Measurements from ENCODE around the gene PDIA2. TPM values are rescaled to one million over a fixed set of nuclear protein-coding genes. Genes with fewer than 3 reads are reported as not detected.

PDIA2 gene
- total RNA-seq, 4 donors from 2014 or later, result 0.97 TPM; not detected in 3

DNA sequence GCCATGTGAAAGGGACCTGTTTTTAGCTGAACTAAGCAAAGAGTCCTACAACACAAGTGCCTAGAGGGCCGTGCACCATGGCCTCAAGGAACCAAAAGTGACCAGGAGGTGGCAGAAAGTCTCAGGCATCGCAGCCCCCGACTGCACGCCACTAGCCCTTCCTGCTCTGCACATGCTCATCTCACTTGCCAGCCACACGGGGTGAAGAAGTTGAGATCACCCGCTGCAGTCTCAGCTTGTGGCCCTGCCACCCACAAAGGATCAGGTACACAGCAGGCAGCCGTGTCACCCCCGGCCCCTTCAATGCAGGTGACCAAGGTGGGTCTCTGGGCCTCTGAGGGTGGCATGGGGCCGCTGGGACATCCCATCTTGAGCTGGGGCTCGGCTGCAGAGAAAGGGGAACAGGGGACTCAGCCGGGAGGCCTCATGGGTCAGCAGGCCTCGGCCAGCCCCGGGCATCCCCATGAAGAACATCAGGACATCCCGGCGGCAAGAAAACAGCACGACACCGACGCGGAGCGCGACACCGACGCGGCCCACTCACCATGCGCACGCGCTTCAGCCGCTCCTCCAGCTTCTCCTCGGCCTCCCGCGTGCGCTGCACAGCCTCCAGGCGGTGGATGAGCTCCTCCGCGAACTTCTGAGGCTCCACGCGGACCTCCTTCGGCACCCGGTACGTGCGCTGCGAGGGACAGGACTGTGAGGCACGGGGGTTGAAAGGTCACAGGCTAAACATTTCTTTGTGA, 21.0 kb downstream of the PDIA2 start:
- TF ChIP-seq POLR2A (IDR thresholded peaks at IDR 0.05), result no peak
- TF ChIP-seq, protein P1, sequence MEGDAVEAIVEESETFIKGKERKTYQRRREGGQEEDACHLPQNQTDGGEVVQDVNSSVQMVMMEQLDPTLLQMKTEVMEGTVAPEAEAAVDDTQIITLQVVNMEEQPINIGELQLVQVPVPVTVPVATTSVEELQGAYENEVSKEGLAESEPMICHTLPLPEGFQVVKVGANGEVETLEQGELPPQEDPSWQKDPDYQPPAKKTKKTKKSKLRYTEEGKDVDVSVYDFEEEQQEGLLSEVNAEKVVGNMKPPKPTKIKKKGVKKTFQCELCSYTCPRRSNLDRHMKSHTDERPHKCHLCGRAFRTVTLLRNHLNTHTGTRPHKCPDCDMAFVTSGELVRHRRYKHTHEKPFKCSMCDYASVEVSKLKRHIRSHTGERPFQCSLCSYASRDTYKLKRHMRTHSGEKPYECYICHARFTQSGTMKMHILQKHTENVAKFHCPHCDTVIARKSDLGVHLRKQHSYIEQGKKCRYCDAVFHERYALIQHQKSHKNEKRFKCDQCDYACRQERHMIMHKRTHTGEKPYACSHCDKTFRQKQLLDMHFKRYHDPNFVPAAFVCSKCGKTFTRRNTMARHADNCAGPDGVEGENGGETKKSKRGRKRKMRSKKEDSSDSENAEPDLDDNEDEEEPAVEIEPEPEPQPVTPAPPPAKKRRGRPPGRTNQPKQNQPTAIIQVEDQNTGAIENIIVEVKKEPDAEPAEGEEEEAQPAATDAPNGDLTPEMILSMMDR (IDR thresholded peaks at IDR 0.05), result no peak
- H3K4me3 ChIP-seq, result no peak overlapping the region
- H3K27ac ChIP-seq, result no peak overlapping the region
- intact Hi-C loops (cut with DNase I; ENCODE audit: low total_unique reads), result no loop called here
- no peaks in the 10 kb centered on the region for H3K4me1 ChIP-seq
- no peaks in the 10 kb centered on the region for H3K9me3 ChIP-seq
- DNase-seq, result no peak
- H3K27me3 ChIP-seq, result no peaks in the 10 kb centered on the region
- H3K36me3 ChIP-seq, result no peaks in the 10 kb centered on the region

DNA sequence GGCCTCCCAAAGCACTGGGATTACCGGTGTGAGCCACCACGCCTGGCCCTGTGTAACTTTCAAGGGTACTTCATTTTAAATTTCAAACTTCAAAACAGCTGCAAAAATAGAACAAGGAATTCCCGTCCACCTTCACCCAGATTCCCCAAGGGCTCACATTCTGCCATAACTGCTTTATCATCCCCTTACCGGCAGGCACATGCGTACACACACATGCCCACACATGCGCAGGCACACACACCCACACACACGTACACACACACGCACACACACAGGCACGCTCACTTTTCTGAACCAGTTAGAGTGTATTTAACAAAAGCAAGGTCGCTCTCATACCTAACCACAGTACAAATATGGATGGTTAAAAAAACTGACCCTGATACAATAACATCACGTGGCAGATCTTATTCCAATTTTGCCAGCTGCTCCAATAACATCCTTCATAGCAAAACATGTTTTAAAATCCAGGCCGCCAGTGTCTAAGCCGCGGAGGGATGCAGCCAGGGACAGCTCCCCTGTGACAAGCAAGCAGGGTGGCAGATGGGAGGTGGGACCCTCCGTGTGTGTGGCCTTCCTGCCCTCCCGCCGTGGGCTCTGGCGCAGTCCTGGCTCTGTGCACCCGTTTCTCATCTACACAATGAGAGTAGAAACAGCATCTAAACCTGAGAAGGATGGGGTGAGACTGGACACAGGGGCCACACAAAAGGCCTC, 23.1 kb downstream of the PDIA2 start:
- no peaks in the 10 kb centered on the region for H3K36me3 ChIP-seq
- no peak for DNase-seq
- TF ChIP-seq, protein P1 (IDR thresholded peaks at IDR 0.05), result no peak
- TF ChIP-seq POLR2A (IDR thresholded peaks at IDR 0.05), result no peak
- H3K4me3 ChIP-seq, result no peak overlapping the region
- no peak overlapping the region for H3K27ac ChIP-seq
- H3K27me3 ChIP-seq, result no peaks in the 10 kb centered on the region
- H3K4me1 ChIP-seq, result no peaks in the 10 kb centered on the region
- intact Hi-C loops (cut with DNase I; ENCODE audit: low total_unique reads), result no loop called here
- H3K9me3 ChIP-seq, result no peaks in the 10 kb centered on the region

DNA sequence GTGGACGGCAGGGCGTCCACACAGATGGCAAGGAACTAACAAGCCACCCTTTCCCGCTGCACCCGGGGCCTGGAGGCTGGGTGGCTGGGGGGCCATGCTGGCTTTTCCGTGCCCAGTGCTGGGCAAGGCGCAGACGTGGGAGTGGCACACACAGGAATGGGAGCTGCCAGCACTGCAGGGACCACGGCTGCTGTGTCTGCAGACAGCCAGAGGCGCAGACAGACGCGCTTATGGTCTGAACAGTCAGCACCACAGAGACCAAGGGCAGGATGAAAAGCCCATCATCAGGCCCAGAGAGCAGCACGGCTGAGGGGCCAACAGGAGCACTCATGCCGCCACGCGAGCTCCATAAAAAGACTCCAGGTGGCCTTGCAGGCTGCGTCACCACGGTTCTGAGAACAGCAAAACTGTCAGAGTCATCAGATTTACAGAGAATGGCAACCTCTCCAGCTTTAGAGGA, 24.0 kb downstream of the PDIA2 start:
- H3K4me1 ChIP-seq, result no peaks in the 10 kb centered on the region
- H3K36me3 ChIP-seq, result no peaks in the 10 kb centered on the region
- no peaks in the 10 kb centered on the region for H3K9me3 ChIP-seq
- H3K27ac ChIP-seq, result no peak overlapping the region
- DNase-seq, result no peak
- intact Hi-C loops (cut with DNase I; ENCODE audit: low total_unique reads), result no loop called here
- no peaks in the 10 kb centered on the region for H3K27me3 ChIP-seq
- no peak overlapping the region for H3K4me3 ChIP-seq
- TF ChIP-seq POLR2A (IDR thresholded peaks at IDR 0.05), result no peak
- TF ChIP-seq, protein P1 (IDR thresholded peaks at IDR 0.05), result no peak

DNA sequence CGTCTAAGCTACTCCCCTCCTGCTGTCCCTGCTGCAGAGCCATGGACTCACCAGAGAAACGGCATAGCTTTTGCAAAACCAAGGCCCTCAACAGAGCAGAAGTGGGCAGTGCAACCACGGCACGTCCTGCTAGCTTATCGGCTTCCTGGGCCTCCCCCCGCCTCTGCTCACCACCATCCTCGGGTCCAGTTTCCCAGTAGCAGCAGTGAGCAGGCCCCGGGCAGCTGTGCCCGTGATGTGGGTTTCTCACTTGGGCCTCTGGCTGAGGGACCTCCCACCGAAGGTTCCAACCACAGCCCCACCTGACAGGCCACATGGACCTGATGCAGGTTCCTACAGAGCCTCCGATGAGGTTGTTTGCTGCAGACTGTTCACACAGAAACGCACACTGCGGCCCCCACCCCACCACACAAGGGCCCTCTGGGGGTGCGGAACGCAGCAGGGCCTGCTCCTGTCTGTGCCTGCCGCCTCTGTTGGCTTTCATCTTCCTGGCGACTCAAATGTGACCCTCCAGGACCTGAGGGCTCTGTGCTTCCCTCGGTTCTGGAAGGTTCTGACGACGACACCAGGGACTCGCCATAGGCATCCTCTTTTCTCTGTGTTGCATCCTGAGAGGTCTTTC, 24.8 kb downstream of the PDIA2 start:
- TF ChIP-seq, protein P1 (IDR thresholded peaks at IDR 0.05), result no peak
- TF ChIP-seq POLR2A (IDR thresholded peaks at IDR 0.05), result no peak
- H3K4me3 ChIP-seq, result no peak overlapping the region
- H3K27ac ChIP-seq, result no peak overlapping the region
- H3K36me3 ChIP-seq, result no peaks in the 10 kb centered on the region
- H3K4me1 ChIP-seq, result no peaks in the 10 kb centered on the region
- intact Hi-C loops (cut with DNase I; ENCODE audit: low total_unique reads), result no loop called here
- DNase-seq, result no peak
- no peaks in the 10 kb centered on the region for H3K27me3 ChIP-seq
- H3K9me3 ChIP-seq, result no peaks in the 10 kb centered on the region

DNA sequence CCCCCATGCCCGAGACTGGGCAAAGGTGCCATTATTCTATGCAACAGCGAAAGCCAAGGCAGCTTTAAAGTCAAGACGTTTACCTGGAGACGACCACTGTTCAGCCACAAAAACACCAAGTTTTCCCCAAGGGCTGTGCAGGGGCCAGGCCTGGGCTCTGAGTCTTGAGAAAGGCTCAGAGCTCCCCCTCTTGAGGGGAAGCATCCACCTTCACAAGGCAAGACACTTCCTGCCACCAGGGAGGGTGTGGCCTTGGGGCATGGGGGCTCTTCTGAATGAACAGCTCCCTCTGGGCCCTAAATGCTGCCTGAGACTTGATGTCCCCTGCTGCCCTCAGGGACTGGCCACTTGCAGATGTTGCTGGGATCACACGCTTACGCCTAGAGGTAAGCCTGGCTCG, 26.5 kb downstream of the PDIA2 start:
- Histone ChIP-seq H3K9me3 (no peaks in the 10 kb centered on the region), H3K36me3 (no peaks in the 10 kb centered on the region), H3K27me3 (no peaks in the 10 kb centered on the region), H3K27ac (no peak overlapping the region), H3K4me3 (no peak overlapping the region), H3K4me1 (no peaks in the 10 kb centered on the region)
- DNase-seq, result no peak
- TF ChIP-seq, protein P1 (IDR thresholded peaks at IDR 0.05), result no peak
- TF ChIP-seq POLR2A (IDR thresholded peaks at IDR 0.05), result no peak
- intact Hi-C loops (cut with DNase I; ENCODE audit: low total_unique reads), result no loop called here

Measured in uterus (tissue), 4 donors.